HG03442 (cell line): ENCODE results near the gene KRTAP24-1.

Experiments
- ATAC-seq: cut with Tn5 transposase; IDR thresholded peaks from one replicate; pipeline ENCODE4 v1.9.1; 2021; ENCODE audit warnings: mild to moderate bottlenecking, moderate library complexity; ENCODE audit not compliant: unreplicated experiment

Gene KRTAP24-1, protein sequence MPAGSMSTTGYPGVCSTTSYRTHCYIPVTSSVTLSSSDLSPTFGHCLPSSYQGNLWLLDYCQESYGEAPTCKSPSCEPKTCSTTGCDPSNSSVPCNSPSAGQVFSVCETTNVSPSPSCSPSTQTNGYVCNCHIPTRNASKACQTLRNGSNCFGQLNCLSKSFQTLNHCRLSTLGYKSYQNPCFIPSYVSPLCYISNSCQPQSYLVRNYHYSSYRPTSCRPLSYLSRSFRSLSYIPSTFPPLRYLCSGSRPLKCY

DNA sequence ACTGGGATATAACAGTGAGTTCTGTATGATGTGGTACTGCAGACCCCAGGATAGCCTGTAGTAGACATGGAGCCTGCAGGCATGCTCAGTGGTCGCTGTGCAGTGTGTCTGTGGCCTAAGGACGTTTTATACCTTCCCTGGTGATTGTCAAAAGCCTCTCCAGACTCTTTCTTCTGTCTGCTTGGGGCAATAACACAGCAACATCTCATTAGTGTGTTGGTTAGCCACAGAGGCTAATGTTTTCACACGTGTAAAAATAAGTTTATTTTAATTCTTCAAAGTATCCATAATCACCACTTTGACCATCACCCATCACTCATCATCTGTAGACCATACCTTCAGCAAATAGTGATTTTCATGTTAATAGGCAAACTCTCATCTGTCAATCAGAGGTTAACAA lies at the start of gene KRTAP24-1:
Gene KRTAP24-1, minus strand, starts transcription at position 101 of the 400 bp plus-strand sequence. Its CDS starts 18 bp downstream, at position 83.
- no peak for ATAC-seq

DNA sequence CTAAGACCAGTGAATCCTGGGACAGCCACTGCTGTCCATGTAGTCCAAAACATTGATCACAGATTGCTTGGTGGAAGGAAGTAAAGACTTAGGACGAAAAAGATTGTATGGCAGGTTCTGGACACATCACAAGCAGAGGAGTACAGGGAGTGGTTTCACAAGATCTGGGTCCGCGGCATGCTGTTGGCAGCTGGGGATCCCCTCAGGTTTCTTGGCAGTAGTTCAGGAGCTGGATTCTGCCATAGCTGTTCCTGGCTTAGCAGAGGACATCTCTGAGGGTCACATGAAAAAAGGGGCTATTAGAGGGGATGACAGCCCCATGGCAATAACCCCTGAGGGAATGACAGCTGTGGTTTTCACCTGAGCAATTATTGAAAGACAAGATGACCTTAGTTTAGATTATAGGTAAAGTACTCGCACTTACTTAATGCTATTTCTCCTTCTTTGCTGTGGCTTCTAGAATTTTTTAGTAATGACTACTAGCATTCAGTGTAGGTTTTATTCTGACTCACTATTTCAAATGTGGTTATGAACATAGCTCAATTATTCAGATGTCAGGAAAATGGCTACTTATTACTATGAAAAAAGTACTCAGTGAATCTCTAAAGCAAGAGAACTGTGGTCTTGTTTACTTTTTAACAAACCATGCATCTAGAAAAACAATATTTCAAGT lies 46.6 kb upstream of the KRTAP24-1 start:
- ATAC-seq: no peak

DNA sequence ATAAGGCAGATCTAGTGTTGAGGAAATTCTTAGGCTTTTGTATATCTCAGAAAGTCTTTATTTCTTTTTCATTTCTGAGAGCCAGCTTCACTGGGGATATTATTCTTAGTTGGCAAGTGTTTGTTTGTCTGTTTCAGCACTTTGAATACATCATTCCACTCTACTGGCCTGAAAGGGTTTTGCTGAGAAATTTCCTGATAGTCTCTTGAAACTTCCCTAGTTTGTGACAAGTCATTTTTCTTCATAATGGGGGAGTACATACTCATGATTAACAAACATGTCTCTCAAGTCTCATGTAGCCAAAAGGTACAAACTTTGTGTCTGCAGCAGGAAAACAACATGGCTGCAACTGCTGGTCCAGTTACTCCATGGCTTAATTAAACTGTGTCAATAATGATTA lies 43.6 kb upstream of the KRTAP24-1 start:
- no peak for ATAC-seq

DNA sequence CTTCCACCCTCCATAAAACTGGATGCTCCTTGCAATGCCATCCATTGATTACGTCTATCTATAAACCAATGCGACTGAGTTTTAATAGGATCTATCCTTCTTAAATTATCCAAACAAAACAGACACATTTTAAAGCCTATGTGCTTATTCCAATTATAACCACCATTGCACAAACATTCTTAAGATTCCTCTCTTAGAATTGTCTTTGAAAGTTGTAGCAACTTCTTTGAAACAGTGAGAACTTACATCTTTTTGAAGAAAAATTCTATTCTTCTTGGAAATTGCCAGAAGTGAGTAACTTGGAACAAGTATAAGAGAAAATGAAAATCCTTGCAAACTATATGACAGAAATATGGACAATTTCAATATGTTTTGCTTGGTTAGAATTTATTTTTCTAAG lies 37.5 kb upstream of the KRTAP24-1 start, which contains the start of gene KRTAP26-1:
Gene KRTAP26-1, minus strand, starts transcription at position 101 of the 400 bp plus-strand sequence. CDS start 280 bp downstream, outside the sequence.
- ATAC-seq: no peak

DNA sequence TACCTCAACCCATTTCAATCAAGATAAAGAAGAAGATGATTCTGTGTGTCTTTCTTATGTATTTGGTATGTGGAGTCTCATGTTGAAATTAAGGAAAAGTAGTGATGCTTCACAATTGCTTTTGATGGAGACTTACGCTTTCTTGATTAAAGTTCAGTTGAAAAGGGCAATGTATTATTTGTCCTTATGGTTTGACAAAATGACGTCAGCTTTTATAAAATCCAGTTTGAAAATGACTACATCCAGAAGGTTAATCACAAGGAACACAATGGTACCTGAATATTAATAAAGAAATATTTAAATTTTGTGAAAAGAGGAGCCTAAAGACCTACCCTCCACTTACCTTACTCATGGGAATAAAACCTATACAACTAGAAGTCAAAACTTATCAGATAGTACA lies 33.0 kb upstream of the KRTAP24-1 start:
- ATAC-seq: no peak

DNA sequence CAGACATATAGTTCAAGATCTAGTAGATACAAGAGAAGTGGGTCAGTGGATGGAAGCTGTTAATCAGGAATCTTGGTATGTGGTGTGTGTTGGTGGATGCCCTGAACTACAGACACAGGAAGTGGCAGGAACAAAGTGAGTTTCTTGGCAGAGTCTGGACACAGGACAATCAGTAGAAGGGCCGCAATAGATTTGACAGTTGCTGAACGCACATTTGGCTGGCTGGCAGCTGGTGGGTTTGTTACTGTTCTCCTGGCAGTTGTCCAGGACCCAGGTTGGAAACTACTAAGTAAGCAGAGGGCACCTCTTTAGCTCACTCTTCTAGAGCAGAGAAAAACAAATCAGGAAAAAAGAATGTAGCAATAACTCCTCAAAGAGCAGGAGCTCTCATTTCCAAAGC lies 24.1 kb upstream of the KRTAP24-1 start:
- no peak for ATAC-seq

DNA sequence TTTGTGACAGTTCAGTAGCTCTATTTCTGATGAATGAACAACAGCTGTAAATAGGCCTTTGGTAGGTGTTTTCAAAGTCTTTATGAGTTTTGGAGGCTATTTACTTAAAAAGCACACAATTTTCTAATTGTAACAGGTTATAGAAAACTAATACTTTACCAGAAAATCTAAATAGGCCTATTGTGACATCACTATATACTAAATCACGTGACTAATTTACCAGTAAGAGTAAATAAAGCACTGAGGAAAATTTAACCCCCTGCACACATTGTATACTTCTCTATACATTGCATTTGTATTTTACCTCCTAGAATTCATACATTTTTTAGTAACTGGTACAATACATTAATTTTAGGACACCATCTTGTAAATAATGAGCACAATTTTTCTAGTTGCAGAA lies 22.4 kb upstream of the KRTAP24-1 start:
- no peak for ATAC-seq

DNA sequence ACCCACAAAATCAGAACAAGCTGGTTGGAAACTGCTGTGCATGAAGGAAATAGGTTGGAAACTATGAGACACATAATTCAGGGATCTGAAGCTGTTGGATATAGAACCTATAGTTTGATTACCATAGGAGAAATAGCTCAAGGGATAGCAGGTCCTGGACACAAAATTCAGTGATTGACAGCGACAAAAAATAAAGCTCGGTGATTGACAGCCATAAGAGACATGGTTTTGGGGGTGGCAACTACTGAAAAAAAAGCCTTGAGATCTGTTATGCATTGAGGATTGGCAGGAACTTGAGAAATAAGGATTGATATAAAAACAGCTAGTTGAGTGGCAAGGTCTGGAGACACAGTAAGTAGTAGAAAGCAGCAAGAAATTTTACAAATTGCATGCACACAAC lies 6.5 kb upstream of the KRTAP24-1 start, which contains the start of gene KRTAP25-1:
Gene KRTAP25-1, minus strand, starts transcription at position 300 of the 400 bp plus-strand sequence. Its CDS starts 24 bp downstream, at position 276.
- no peak for ATAC-seq

DNA sequence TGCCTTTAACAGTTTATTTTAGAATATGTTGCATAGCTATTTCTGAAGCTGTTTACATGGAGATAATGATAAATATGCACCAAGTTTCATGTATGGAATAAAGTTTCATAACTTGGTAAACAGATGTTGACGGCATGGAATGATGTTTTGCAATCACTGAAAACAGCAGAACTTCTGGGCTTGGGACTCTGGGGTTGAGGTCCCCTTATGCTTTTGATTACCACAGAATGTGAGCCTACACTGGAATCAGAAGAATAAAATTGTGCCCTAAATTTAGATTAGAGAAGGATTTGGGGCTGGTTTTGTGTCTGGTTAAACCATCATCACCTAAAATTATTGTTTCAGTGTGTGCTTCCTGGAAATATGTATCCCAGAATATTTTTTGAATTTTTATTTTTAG lies 11.1 kb downstream of the KRTAP24-1 start:
- no peak for ATAC-seq

DNA sequence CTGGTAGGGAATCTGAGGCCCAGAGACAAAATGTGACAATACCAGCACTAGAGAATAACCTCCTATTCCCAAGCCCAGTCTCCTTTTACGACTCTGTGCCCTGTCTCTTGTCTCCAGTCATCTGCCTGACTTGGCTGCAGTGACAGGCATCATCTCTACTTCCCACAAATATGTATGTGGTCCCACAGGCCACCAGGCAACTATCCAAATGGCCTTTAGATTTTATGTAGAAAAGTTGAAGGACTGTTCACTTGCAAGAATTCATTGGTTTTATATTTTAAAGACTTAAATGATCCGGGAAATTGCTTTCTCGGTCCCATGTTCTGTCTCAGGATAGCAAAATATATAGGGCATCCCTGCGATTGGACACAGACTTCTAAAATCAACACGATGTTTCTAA lies 11.6 kb downstream of the KRTAP24-1 start:
- ATAC-seq: no peak

DNA sequence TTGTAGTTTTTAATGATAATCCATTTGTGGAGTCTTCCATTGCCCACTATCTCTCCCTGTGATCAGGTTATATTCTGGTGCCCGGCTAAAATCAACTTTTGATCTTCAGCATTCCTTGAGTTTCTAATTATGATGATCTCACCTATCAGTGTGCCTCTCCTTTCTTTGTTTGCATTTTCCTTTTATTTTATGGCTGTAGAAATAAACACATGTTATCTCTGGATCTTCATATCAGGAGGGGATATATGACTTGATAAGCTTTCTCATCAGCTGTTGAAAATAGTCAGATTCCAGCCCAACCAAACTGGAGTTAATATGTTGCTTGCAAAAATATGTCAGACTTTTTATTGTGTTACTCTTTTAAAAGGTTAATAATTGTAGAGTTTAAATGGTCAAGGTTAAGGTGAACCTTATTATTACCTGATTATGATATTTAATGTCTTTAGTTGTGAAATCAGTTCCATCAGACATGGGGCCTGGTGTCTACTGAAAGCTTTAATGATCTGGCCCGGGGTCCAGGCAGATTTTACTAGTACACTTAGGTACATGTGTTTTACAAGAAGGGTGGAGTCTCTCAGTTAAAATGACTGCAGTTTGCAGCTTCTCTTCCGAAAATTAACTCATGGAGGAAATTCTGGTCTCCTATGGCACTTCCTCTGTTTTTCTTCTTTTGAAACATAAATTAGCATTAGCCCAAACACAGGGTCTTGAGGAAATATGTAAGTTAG lies 12.8 kb downstream of the KRTAP24-1 start:
- ATAC-seq: no peak

DNA sequence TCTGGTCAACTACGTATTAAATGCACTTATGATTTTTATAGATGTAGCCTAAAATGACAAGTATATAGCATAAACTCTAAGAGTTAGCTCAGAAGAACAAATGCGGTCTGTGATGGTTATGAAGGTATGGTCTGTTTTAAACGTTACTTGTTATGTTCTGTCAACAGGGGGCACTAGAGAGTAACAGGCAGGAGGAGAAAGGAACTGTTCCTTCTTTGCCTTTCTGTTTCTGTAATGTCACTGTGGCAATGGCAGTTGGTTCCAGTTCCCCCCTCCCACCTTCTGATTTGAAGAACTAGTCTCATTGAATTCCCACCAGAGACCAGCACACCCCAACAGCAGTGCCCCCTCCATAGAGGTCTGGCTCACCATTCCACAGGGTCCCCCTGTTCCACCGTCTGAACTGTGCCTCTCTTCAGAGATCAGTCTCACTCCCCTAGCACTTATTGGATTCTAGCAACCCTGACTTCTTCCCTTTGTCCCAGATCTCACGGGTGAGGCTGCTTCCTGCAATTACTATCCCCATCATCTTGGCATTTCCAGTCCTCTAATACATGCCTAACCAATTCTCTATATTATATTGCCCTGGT lies 14.0 kb downstream of the KRTAP24-1 start:
- no peak for ATAC-seq

DNA sequence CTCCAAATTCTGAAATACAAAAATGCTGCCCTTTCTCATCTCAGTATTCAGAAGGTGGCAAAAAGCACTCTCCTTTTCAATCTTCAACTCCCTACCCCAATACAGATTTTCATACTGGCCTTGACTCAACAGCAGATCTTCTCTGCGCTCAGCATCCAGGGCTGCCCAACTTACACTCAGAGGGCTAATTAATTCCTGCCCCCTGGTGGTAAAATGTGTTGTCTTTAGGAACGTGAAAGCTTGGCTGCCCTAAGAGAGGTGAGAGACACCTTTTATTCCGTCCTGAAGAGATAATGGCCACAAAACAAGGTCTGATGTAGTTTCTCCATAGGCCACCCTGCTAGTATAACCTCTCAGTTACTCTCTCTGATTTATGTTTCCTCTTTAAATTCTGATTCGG lies 25.0 kb downstream of the KRTAP24-1 start:
- ATAC-seq: no peak

DNA sequence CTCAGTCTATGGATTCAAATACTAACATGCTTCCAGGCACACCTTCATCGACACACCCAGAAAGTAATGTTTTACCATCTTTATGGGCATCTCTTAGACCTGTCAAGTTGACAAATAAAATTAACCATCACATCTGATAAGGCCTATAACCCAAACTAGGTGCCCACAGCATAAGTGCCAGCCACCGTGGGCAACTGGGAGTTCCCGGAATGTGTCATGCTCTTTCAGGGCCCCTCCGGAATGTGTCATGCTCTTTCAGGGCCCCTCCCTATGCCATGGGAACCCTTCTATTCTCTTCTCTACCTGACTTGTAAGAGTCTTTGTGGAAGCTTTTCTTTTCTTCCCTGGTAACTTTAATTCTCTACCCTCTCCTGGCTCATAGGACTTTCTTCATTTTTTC lies 26.6 kb downstream of the KRTAP24-1 start:
- ATAC-seq: no peak

DNA sequence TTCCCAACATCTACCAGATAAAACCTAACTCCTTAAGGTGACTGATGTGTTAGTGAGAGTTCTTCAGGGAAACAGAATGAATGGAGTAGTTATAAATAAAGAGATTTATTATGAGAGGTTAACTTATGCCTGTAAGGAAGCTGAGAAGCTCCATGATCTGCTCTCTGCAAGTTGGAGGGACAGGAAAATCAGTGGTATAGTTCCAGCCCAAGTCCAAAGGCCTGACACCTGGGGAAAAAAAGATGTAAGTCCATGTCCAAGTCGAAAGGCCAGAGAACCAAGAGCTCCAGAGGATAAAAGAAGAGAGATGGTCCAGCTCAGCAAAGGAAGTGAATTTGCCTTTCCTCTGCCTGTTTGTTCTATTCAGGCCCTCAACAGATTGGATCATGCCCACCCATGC lies 27.1 kb downstream of the KRTAP24-1 start:
- ATAC-seq: no peak

DNA sequence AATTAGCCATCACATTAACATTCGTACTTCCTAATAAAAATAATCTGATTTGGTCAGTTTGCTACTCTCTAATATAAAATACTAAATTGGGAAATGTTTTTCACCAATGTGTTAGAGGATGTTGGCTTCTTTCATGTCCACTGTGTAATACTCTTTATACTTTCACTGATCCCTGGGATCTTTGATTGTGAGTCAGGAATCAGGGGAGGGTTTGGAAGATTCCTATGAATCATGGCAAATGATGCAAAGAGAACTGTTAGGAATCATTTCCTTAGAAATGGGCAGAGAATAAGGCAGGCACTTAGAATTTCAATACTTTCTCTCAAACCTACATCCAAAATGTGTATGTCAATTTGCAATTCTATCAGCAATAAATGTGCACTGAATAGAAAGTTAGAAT lies 31.0 kb downstream of the KRTAP24-1 start:
- no peak for ATAC-seq

DNA sequence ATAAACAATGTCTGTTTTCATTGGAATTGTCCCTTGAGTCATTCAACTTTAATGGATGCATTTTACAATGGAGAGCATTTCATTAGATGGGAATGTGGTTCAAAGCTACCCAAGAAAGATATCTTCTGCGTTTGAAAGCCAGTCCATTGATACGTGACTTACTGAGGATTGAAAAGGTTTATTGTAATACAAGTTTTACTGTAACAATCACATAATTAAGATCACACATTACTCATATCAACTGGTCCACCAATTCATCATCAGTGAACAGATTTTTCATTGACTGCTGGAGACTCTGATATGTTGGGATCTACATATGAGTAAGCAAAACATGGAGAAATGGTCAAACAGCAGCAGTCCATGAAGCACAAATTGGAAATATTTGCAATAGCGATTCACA lies 32.8 kb downstream of the KRTAP24-1 start:
- no peak for ATAC-seq

DNA sequence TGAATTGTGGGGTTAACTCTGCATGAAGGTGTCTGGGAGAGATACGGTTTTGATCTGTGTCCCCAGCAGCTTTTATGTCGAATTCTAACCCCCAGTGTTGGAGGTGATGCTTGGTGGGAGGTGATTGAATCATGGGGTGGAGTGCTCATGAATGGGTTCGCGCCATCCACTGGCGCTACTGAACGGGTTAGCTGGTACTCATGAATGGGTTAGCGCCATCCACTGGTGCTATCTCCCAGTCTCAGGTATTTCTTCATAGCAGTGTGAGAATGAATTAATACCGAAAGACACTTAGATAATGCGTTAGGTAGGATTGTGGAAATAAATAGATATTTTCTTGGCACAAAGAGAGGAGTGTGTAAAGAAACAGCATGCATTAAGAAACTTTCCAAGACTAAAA lies 33.9 kb downstream of the KRTAP24-1 start:
- ATAC-seq: no peak

DNA sequence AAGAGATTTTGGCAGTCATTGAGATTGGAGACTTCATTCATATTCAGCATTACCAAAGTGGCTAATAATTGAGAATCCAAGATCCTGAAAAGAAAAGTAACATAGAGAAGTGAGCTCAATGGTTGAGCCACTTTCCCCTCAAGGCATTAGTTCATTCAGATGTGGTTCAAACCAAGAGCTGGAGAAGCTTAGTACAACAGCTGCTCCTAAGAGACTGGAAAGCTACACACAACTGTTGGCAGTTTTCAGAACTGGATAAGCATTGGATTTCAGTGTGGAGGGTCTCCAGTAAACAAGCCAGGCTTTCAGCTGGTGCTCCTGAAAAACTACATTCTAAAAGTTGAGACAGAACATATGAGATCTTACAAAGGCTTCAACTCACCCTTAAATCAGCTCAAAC lies 37.7 kb downstream of the KRTAP24-1 start:
- ATAC-seq: no peak

DNA sequence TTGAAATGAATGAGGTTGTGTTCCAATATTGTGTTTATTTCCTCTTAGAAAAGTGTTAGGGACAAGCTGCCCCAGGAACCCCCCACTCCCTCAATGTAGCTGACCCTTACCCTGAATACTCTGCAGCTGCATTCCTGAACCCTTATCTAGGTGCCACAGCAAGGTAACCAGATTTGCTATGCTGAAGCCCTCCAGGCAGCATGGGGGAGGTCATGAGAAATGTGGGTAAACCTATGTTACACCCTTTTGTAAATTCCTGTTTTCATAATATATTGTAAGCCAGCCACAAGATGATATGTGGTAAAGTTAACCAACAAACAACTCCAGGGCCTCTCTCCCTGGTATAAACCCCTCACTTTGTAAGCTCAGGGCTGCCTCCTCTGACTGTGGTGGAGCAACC lies 39.1 kb downstream of the KRTAP24-1 start:
- no peak for ATAC-seq

DNA sequence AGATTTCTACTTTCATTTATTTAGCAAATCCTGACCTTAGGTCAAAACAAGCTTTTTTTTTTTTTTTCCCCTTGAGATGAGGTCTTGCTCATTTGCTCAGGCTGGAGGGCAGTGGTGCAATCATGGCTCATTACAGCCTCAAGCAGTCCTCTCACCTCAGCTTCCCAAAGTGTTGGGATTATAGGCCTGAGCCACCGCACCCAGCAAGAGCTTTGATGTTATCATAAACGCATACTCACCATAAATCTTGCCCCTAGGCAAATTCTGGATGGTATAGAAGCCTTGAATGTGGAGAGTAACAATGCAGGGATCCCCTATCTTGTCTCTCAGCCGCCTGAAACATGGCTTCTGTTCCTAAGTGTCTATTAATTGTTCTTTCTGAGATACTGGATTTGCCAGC lies 42.1 kb downstream of the KRTAP24-1 start:
- no peak for ATAC-seq
